ENCODE measurements around the gene MAP2. TPM values are rescaled to one million over a fixed set of nuclear protein-coding genes. Genes with fewer than 3 reads are reported as not detected.

Gene MAP2
- total and polyA plus RNA-seq, 2 of the 8 experiments (the other 6 are each of a cell fraction or from before 2014, with no cell fraction given), result 5.9 to 9.4 TPM

DNA sequence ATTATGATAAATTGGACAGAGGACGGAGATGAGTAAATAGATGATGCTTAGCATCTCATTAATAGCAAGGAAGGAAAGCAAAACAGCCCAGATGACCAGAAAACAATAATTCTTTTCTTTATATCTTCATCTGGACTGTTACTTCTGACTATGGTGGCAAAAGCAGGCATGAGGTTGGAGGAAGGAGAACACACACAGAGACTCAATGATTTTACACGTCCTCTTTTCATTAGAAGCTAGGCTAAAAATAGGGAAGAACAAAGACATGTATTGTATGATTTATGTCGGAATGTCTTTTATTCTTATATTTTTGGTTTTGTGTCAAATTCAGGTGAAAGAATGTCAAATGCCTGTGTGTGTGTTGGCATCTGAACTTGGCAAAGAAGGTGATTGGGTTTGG is 137.1 kb downstream of the MAP2 start:
- Histone ChIP-seq H3K4me1 (replicated peaks in 1 of 4; ENCODE audit: control insufficient read depth in 3 of 4, insufficient read depth in 4 of 4, low read length in 3 of 4) (no peaks in the 10 kb centered on the region), H3K4ac (replicated peaks; ENCODE audit: insufficient read length, low read depth, low read length) (no peak overlapping the region), H4K5ac (ENCODE audit: insufficient read length, low read depth, low read length) (no peak overlapping the region), H3K56ac (replicated peaks; ENCODE audit: insufficient read length, low read depth, low read length) (no peak overlapping the region), H3K18ac (ENCODE audit: extremely low read depth, low read length) (no peak overlapping the region), H3K4me2 (ENCODE audit: insufficient read depth in 1 of 2, low read depth in 2 of 2, low read length in 2 of 2) (no peak overlapping the region), H3K9ac (replicated peaks in 1 of 4; ENCODE audit: extremely low read depth in 1 of 4, low read depth in 3 of 4, low read length in 3 of 4) (no peak overlapping the region), H2BK5ac (ENCODE audit: low read depth, low read length) (no peak overlapping the region), H4K8ac (ENCODE audit: extremely low read depth, insufficient read depth, low read length) (no peak overlapping the region), H4K20me1 (replicated peaks in 1 of 2; ENCODE audit: control insufficient read depth in 1 of 2, insufficient read depth in 2 of 2, low read length in 2 of 2) (no peaks in the 10 kb centered on the region), H2BK20ac (ENCODE audit: low read length) (no peak overlapping the region), H3K23me2 (ENCODE audit: low read depth, low read length) (no peaks in the 10 kb centered on the region), H3K23ac (ENCODE audit: insufficient read length) (no peak overlapping the region), H3K27ac (ENCODE audit: low read depth, low read length) (no peak overlapping the region), H3K36me3 (ENCODE audit: control insufficient read depth in 2 of 4, insufficient read depth in 4 of 4, low read length in 3 of 4) (no peaks in the 10 kb centered on the region), H3K4me3 (ENCODE audit: extremely low read depth in 1 of 4, insufficient read depth in 2 of 4, low read depth in 3 of 4, low read length in 4 of 4) (no peak overlapping the region), H2AFZ (ENCODE audit: low read length) (no peak overlapping the region), H3K27me3 (replicated peaks in 1 of 4; ENCODE audit: control insufficient read depth in 3 of 4, extremely low read depth in 1 of 4, insufficient read depth in 3 of 4, low read length in 3 of 4) (no peaks in the 10 kb centered on the region), H4K91ac (replicated peaks; ENCODE audit: insufficient read length, low read length) (no peak overlapping the region), H2BK15ac (ENCODE audit: low read length) (no peak overlapping the region), H2BK120ac (replicated peaks; ENCODE audit: low read depth, low read length) (no peak overlapping the region), H2AK5ac (ENCODE audit: low read depth, low read length) (no peak overlapping the region), H3K79me2 (ENCODE audit: control insufficient read depth in 1 of 2, insufficient read depth in 2 of 2, low read length in 2 of 2) (no peaks in the 10 kb centered on the region), H3K79me1 (ENCODE audit: low read depth, low read length) (no peaks in the 10 kb centered on the region), H2BK12ac (ENCODE audit: low read depth, low read length) (no peak overlapping the region), H3K14ac (ENCODE audit: insufficient read length) (no peak overlapping the region), H3K9me3 (ENCODE audit: insufficient read depth in 2 of 2, low read depth in 1 of 2, low read length in 1 of 2) (no peaks in the 10 kb centered on the region)
- no peak for FAIRE-seq
- DNase-seq (ENCODE audit: low read depth in 1 of 2, low spot score in 2 of 2), result no peak
- 98% methylated on average over 3 of the region's 3 CpGs; no CpG with 5 or more reads in 1 of the 2 experiments for WGBS, 2 experiments (ENCODE audit: extremely low coverage in 1 of 2, insufficient coverage in 1 of 2, insufficient read length in 1 of 2, insufficient replicate concordance in 2 of 2, low coverage in 1 of 2, low lambda C conversion rate in 2 of 2, missing lambda C conversion rate in 1 of 2)
- POLR2A ChIA-PET (ENCODE audit: partially characterized antibody), result no interaction called here
- CTCF ChIA-PET (ENCODE audit: partially characterized antibody), result interaction anchor here (0.7 to 2.0 kb wide), 7 partner anchors 9 to 1096 kb away, joined by 3 to 11 read pairs (median 3); no protein-coding TSS in a partner anchor
- no peak for TF ChIP-seq RBBP5 (IDR thresholded peaks at IDR 0.05; ENCODE audit: borderline replicate concordance, low read depth, low read length)
- TF ChIP-seq SP2 (IDR thresholded peaks at IDR 0.05; ENCODE audit: low read length), result no peak
- TF ChIP-seq TBP (IDR thresholded peaks at IDR 0.05; ENCODE audit: low read depth, low read length), result no peak
- TF ChIP-seq CTBP2 (IDR thresholded peaks at IDR 0.05; ENCODE audit: borderline replicate concordance, insufficient read depth, insufficient read length, low read length), result no peak
- no peak for TF ChIP-seq SRF (IDR thresholded peaks at IDR 0.05; ENCODE audit: low read depth, low read length)
- TF ChIP-seq BRCA1 (IDR thresholded peaks at IDR 0.05; ENCODE audit: low read depth, low read length), result no peak
- TF ChIP-seq CREB1 (IDR thresholded peaks at IDR 0.05), result no peak
- no peak for TF ChIP-seq SP4 (IDR thresholded peaks at IDR 0.05; ENCODE audit: low read length)
- TF ChIP-seq SUZ12 (IDR thresholded peaks at IDR 0.05; ENCODE audit: low read length), result no peak
- no peak for TF ChIP-seq BCL11A (IDR thresholded peaks at IDR 0.05; ENCODE audit: low read depth in 2 of 2, low read length in 2 of 2)
- no peak for TF ChIP-seq EGR1 (IDR thresholded peaks at IDR 0.05; ENCODE audit: borderline replicate concordance, low read depth, low read length)
- TF ChIP-seq GABPA (IDR thresholded peaks at IDR 0.05; ENCODE audit: borderline replicate concordance, insufficient read depth, low read length), result no peak
- TF ChIP-seq TAF7 (optimal IDR thresholded peaks at IDR 0.05; ENCODE audit: borderline replicate concordance, low read depth, low read length), result no peak
- no peak for TF ChIP-seq MAFK (IDR thresholded peaks at IDR 0.05; ENCODE audit: low read depth, low read length)
- no peak for TF ChIP-seq NRF1 (IDR thresholded peaks at IDR 0.05; ENCODE audit: low read depth, low read length)

All from H1 (cell line).